Ovary (tissue), 3 donors: ENCODE data around the gene DUXA.

Source experiments
- CTCF ChIP-seq, 3 donors: fragments of 450-650 bp in 2 of 3; fragments of 200-600 bp in 1 of 3; IDR thresholded peaks; one replicate each; pipeline versions ENCODE4 v1.5.1 to v1.8.0; 2016 to 2022; ENCODE audit warnings: antibody characterized with exemption in 3 of 3, mild to moderate bottlenecking in 1 of 3
- EP300 ChIP-seq: sonication (generic); formaldehyde crosslinking; IDR thresholded peaks from one replicate; pipeline ENCODE4 v1.6.1; 2017; ENCODE audit warnings: antibody characterized with exemption
- POLR2A ChIP-seq: fragments of 450-650 bp; IDR thresholded peaks from one replicate; pipeline ENCODE4 v1.6.1; 2017; ENCODE audit warnings: antibody characterized with exemption, mild to moderate bottlenecking, moderate library complexity
- donor health status: DM: no; HTN: no; CAD: no.

GRCh38 chr19:57111329-57111644 is 56.0 kb downstream of the DUXA start:
- TF ChIP-seq POLR2A (no peak), CTCF (IDR thresholded peaks at IDR 0.05) (no peak), EP300 (no peak)
